ENCODE measurements around the gene RAB26. TPM values are rescaled to one million over a fixed set of nuclear protein-coding genes. Genes with fewer than 3 reads are reported as not detected.

The RAB26 gene
- total and polyA plus RNA-seq, 2 donors (not counting 3 experiments of a cell fraction or from before 2014, with no cell fraction given), result 0.91 to 2.0 TPM

DNA sequence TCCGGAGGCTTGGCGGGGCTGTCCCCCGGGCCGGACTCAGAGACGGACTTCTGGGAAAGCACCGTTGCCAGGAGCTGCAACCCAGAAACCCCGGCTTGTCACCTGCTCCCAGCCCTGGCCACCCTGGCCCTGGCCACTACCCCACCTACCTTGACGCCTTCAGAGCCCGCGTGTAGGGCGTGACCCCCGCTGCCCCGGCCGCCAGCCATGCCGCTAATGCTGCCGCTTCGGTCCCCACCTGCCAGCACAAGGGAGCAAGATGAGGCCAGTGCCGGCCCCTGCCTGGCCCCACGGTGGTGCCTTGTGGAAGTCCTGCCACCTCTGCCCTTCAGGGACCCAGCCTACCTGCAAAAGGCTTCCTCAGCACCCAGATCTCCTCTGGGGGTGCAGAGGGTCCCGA, 36.5 kb downstream of the RAB26 start:
- no TSS peak for BruUV-seq (replicated peaks)
- H2AFZ ChIP-seq (ENCODE audit: low read depth, low read length), result no peak overlapping the region
- H3K9me1 ChIP-seq (replicated peaks; ENCODE audit: control insufficient read depth, extremely low read depth, insufficient read depth, low read length), result no peaks in the 10 kb centered on the region
- dilution Hi-C loops (cut with MboI; ENCODE audit: extremely low pct_ligation_motif_present, low sequenced_read_pairs), result no loop called here
- TF ChIP-seq EZH2 (IDR thresholded peaks at IDR 0.05; ENCODE audit: borderline replicate concordance, low read depth, low read length, severe bottlenecking), result no peak
- no peak for TF ChIP-seq MAX (IDR thresholded peaks at IDR 0.05; ENCODE audit: insufficient read depth, insufficient read length)
- TF ChIP-seq FOS (IDR thresholded peaks at IDR 0.05; ENCODE audit: borderline replicate concordance, insufficient read depth, low read length), result no peak
- TF ChIP-seq CTCF (IDR thresholded peaks at IDR 0.05; ENCODE audit: extremely low read depth in 1 of 2, insufficient read depth in 1 of 2, low read depth in 1 of 2, low read length in 2 of 2), result no peak
- H3K27ac ChIP-seq (ENCODE audit: insufficient read depth, low read depth, low read length), result no peak overlapping the region
- no peaks in the 10 kb centered on the region for H3K4me1 ChIP-seq (ENCODE audit: control insufficient read depth, extremely low read depth, insufficient read depth, low read length)
- FAIRE-seq (no peak), DNase-seq (ENCODE audit: low read depth, low spot score) (no peak)
- intact Hi-C loops (cut with micrococcal nuclease), result no loop called here
- no peaks in the 10 kb centered on the region for H4K20me1 ChIP-seq (replicated peaks; ENCODE audit: control insufficient read depth, extremely low read depth, insufficient read depth, low read length)
- H3K4me3 ChIP-seq (replicated peaks in 1 of 3; ENCODE audit: insufficient read depth in 1 of 3, low read depth in 1 of 3, low read length in 3 of 3), result no peak overlapping the region
- POLR2A ChIA-PET, result no interaction called here
- CTCF ChIA-PET, result no interaction called here
- no peak overlapping the region for H3K4me2 ChIP-seq (ENCODE audit: insufficient read depth, low read length)
- H3K36me3 ChIP-seq (ENCODE audit: control insufficient read depth in 2 of 2, extremely low read depth in 1 of 2, insufficient read depth in 2 of 2, low read length in 2 of 2), result no peaks in the 10 kb centered on the region
- no peaks in the 10 kb centered on the region for H3K27me3 ChIP-seq (ENCODE audit: control insufficient read depth in 2 of 2, insufficient read depth in 2 of 2, low read length in 2 of 2)
- no peak overlapping the region for H3K9ac ChIP-seq (replicated peaks; ENCODE audit: extremely low read depth, insufficient read depth, low read length)
- no peaks in the 10 kb centered on the region for H3K79me2 ChIP-seq (ENCODE audit: control insufficient read depth, insufficient read depth, low read length)
- H3K9me3 ChIP-seq (replicated peaks; ENCODE audit: control insufficient read depth, insufficient read depth, low read length), result no peaks in the 10 kb centered on the region

- Histone ChIP-seq H3K4me1 (ENCODE audit: control insufficient read depth, extremely low read depth, insufficient read depth, low read length) (no peaks in the 10 kb centered on the region), H3K4me3 (replicated peaks in 1 of 3; ENCODE audit: insufficient read depth in 1 of 3, low read depth in 1 of 3, low read length in 3 of 3) (no peak overlapping the region), H3K9me1 (replicated peaks; ENCODE audit: control insufficient read depth, extremely low read depth, insufficient read depth, low read length) (no peaks in the 10 kb centered on the region), H3K27me3 (ENCODE audit: control insufficient read depth in 2 of 2, insufficient read depth in 2 of 2, low read length in 2 of 2) (no peaks in the 10 kb centered on the region), H3K4me2 (ENCODE audit: insufficient read depth, low read length) (no peak overlapping the region), H4K20me1 (replicated peaks; ENCODE audit: control insufficient read depth, extremely low read depth, insufficient read depth, low read length) (no peaks in the 10 kb centered on the region), H2AFZ (ENCODE audit: low read depth, low read length) (no peak overlapping the region), H3K9ac (replicated peaks; ENCODE audit: extremely low read depth, insufficient read depth, low read length) (no peak overlapping the region), H3K9me3 (replicated peaks; ENCODE audit: control insufficient read depth, insufficient read depth, low read length) (no peaks in the 10 kb centered on the region), H3K27ac (ENCODE audit: insufficient read depth, low read depth, low read length) (no peak overlapping the region), H3K79me2 (ENCODE audit: control insufficient read depth, insufficient read depth, low read length) (no peaks in the 10 kb centered on the region), H3K36me3 (ENCODE audit: control insufficient read depth in 2 of 2, extremely low read depth in 1 of 2, insufficient read depth in 2 of 2, low read length in 2 of 2) (no peaks in the 10 kb centered on the region)
- no TSS peak for BruUV-seq (replicated peaks)
- DNase-seq (ENCODE audit: low read depth, low spot score) (no peak), FAIRE-seq (no peak)
- TF ChIP-seq MAX (IDR thresholded peaks at IDR 0.05; ENCODE audit: insufficient read depth, insufficient read length) (no peak), FOS (IDR thresholded peaks at IDR 0.05; ENCODE audit: borderline replicate concordance, insufficient read depth, low read length) (no peak), GATA2 (IDR thresholded peaks at IDR 0.05; ENCODE audit: insufficient read depth, insufficient read length, low read depth, low read length) (no peak), EZH2 (IDR thresholded peaks at IDR 0.05; ENCODE audit: borderline replicate concordance, low read depth, low read length, severe bottlenecking) (no peak), POLR2A (IDR thresholded peaks at IDR 0.05; ENCODE audit: low read depth, low read length) (no peak), CTCF (IDR thresholded peaks at IDR 0.05; ENCODE audit: extremely low read depth in 1 of 2, insufficient read depth in 1 of 2, low read depth in 1 of 2, low read length in 2 of 2) (no peak), POLR2AphosphoS5 (IDR thresholded peaks at IDR 0.05; ENCODE audit: insufficient read depth, low read depth, low read length) (no peak), JUN (IDR thresholded peaks at IDR 0.05; ENCODE audit: borderline replicate concordance, insufficient read depth, insufficient read length, low read depth) (no peak), MYC (IDR thresholded peaks at IDR 0.05; ENCODE audit: low read depth, low read length) (no peak)
- intact Hi-C loops (cut with micrococcal nuclease), result no loop called here
- POLR2A ChIA-PET, result no interaction called here
- dilution Hi-C loops (cut with MboI; ENCODE audit: extremely low pct_ligation_motif_present, low sequenced_read_pairs), result no loop called here
- CTCF ChIA-PET, result no interaction called here
Measured at GRCh38 chr16:2186064-2186463, 37.6 kb downstream of the RAB26 start.
